ENCODE data around the gene TOX2.

TOX2 gene

DNA sequence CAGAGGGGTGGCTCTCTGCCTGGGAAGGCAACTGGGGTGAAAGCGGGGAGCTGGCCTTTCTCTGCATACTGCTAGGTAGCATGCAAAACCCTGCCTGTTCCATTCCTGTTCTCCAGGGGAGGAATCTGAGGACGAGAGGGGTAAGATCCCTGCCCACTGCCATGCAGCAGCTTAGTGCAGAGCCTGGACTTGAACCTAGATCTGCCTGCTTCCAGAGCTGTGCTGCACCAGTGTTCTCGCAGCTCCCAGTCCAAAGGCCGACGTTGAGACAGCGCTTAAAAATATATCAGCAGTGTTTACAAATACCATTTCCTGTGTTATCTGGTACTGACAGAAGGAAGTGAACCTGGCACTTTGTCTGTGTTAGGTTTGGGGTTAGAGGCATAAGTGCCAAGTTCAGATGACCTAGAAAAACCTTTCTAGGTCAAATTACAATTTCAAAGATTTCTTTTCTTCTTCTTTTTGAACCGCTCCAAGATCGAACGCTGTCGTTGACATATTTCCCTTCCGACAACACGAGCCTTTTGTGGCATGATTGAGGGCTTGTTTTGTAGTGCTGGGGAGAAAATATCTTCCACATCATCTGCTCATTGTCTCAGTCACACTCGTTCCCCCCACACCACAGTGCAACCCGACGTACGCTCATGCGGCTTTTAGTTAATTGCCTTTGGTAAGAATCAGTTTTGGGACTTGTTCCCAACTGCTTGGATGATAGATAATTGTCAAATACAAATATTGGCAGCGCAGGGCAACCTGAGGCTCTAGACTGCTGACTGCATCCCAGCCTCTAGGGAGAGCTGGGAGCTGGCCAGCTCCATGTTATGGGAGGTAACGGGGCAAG, 44.6 kb downstream of the TOX2 start:
- no peak overlapping the region for H3K4me3 Mint-ChIP-seq
- H3K36me3 Mint-ChIP-seq (ENCODE audit: low read depth): no peaks in the 10 kb centered on the region
- no peak overlapping the region for H3K27ac Mint-ChIP-seq
- no peak for TF ChIP-seq CTCF (IDR thresholded peaks at IDR 0.05; ENCODE audit: unreplicated experiment in 3 of 3)
- H3K27me3 Mint-ChIP-seq (ENCODE audit: low read depth): peaks cover 16% of the 10 kb centered on the region
- H3K4me1 Mint-ChIP-seq: peaks cover 3% of the 10 kb centered on the region
- H3K9me3 Mint-ChIP-seq: no peaks in the 10 kb centered on the region

- H3K4me3 Mint-ChIP-seq: no peak overlapping the region
- H3K9me3 Mint-ChIP-seq: no peaks in the 10 kb centered on the region
- H3K27me3 Mint-ChIP-seq (ENCODE audit: low read depth): peaks cover 21% of the 10 kb centered on the region
Observed at GRCh38 chr20:43959920-43960227, 45.2 kb downstream of the TOX2 start.

DNA sequence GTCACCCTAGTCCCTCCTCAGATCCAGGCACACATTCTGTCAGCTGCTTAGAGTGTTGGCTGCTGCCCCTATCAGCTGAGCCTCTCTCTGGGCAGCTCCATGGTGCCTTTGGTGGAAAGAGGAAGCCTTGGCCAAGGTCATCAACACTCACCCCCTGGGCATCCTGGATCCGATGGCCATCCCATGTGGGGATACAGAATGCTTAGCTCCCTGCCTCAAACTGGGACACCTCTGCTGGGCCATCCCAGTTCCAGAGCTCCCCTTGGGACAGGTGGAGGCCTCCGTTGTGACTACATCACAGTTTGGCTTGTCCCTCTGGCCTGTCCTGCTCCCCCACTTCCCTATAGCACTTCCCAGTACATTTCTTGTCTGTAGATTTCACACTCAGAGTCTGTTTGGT, 45.6 kb downstream of the TOX2 start:
- peaks cover 5% of the 10 kb centered on the region for H3K4me1 Mint-ChIP-seq
- H3K27me3 Mint-ChIP-seq (ENCODE audit: low read depth): peaks cover 22% of the 10 kb centered on the region
- no peak overlapping the region for H3K27ac Mint-ChIP-seq
- no peak for TF ChIP-seq CTCF (IDR thresholded peaks at IDR 0.05; ENCODE audit: unreplicated experiment in 3 of 3)
- no peak overlapping the region for H3K4me3 Mint-ChIP-seq
- no peaks in the 10 kb centered on the region for H3K9me3 Mint-ChIP-seq
- H3K36me3 Mint-ChIP-seq (ENCODE audit: low read depth): no peaks in the 10 kb centered on the region

More at GRCh38 chr20:43959920-43960227, 45.2 kb downstream of the TOX2 start:
- no peak for TF ChIP-seq CTCF (IDR thresholded peaks at IDR 0.05; ENCODE audit: unreplicated experiment in 3 of 3)
- no peaks in the 10 kb centered on the region for H3K36me3 Mint-ChIP-seq (ENCODE audit: low read depth)
- H3K4me1 Mint-ChIP-seq: peaks cover 5% of the 10 kb centered on the region
- no peak overlapping the region for H3K27ac Mint-ChIP-seq

GRCh38 chr20:43961116-43961515, 46.5 kb downstream of the TOX2 start:
- Mint-ChIP-seq H3K9me3 (no peaks in the 10 kb centered on the region), H3K27me3 (ENCODE audit: low read depth) (peaks cover 18% of the 10 kb centered on the region), H3K36me3 (ENCODE audit: low read depth) (no peaks in the 10 kb centered on the region), H3K27ac (no peak overlapping the region), H3K4me1 (peaks cover 5% of the 10 kb centered on the region), H3K4me3 (no peak overlapping the region)
- no peak for TF ChIP-seq CTCF (IDR thresholded peaks at IDR 0.05; ENCODE audit: unreplicated experiment in 3 of 3)

DNA sequence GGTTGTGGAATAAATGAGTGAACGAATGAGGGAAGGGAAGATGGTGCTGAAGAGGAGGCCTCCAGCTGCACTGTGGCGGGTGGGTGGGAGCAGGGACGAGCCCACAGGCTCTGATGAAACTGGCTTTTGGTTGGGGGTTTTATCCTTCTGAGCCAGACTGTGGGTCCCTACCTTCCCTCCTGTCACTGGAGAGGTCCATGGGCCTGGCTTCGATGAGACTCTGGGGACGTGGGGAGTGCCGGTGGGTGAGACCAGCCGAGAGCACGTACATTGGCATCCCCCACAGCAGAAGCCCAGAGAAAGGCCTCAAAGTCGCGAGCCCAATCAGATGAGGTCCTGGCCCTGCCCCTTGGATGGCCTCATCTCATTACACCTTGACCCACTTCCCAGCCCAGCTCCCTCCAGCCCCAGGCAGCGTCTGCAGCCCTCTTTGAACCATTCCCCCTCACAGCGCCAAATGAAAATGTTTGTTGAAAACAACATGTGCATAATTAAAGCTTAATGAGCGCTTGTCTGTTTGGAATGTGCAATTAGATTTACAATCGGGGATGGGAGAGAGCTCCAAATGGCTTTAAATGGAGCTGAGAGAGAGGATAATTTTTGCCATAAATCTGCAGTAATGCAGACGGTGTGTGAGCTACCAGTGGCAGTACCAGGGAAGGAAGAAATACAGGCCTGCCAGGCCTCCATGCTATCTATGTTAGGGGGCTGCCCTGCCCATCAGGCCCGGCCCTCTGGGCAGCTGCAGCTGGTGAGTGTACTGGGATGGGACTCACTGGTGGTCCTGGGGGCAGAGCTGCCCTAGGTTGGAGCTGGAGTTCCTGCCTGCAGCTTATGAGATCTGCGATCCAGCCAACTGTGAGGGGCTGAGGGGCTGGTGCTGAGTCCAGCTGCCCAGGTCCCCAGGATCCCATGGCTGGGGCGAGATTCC, 47.2 kb downstream of the TOX2 start:
- H3K36me3 Mint-ChIP-seq (ENCODE audit: low read depth): no peaks in the 10 kb centered on the region
- H3K9me3 Mint-ChIP-seq: no peaks in the 10 kb centered on the region

More for the DNA sequence above, 47.2 kb downstream of the TOX2 start:
- Mint-ChIP-seq H3K27ac (no peak overlapping the region), H3K4me3 (no peak overlapping the region), H3K4me1 (peaks cover 5% of the 10 kb centered on the region), H3K27me3 (ENCODE audit: low read depth) (peaks cover 18% of the 10 kb centered on the region)
- no peak for TF ChIP-seq CTCF (IDR thresholded peaks at IDR 0.05; ENCODE audit: unreplicated experiment in 3 of 3)
